HepG2 (cell line): ENCODE data around the gene FSCN2. TPM values are rescaled to one million over a fixed set of nuclear protein-coding genes. Genes with fewer than 3 reads are reported as not detected.

Source experiments
- AKAP8 ChIP-seq: sonication (generic); formaldehyde crosslinking; IDR thresholded peaks from 2 replicates; pipeline ENCODE4 v1.5.1; 2020; ENCODE audit warnings: mild to moderate bottlenecking, missing genetic modification reagents
- ARHGAP35 ChIP-seq: sonication (generic); formaldehyde crosslinking; IDR thresholded peaks from 2 replicates; pipeline ENCODE4 v1.9.0; 2022; ENCODE audit warnings: mild to moderate bottlenecking, inconsistent platforms, moderate library complexity, missing genetic modification reagents, borderline replicate concordance
- ATM ChIP-seq: fragments of 450-650 bp; IDR thresholded peaks from 2 replicates; pipeline ENCODE4 v1.7.1; 2017; ENCODE audit warnings: mild to moderate bottlenecking, borderline replicate concordance
- ESRRA ChIP-seq: sonication (generic); formaldehyde crosslinking; IDR thresholded peaks from 2 replicates; pipeline ENCODE4 v1.5.1; 2020; ENCODE audit warnings: mild to moderate bottlenecking, low read depth, missing genetic modification reagents
- ETV6 ChIP-seq: sonication (generic); formaldehyde crosslinking; conservative IDR thresholded peaks from 2 replicates; pipeline ENCODE4 v1.4.0; 2020; ENCODE audit warnings: missing genetic modification reagents
- NFE2 ChIP-seq: sonication (generic); formaldehyde crosslinking; IDR thresholded peaks from 2 replicates; pipeline ENCODE4 v1.4.0; 2020; ENCODE audit warnings: missing genetic modification reagents
- POLR2AphosphoS5 ChIP-seq: IDR thresholded peaks from 2 replicates; pipeline ENCODE4 v1.6.1; 2012; ENCODE audit warnings: low read depth, low read length
- PRDM15 ChIP-seq: sonication (generic); formaldehyde crosslinking; IDR thresholded peaks from 2 replicates; pipeline ENCODE4 v1.4.0; 2020; ENCODE audit warnings: missing genetic modification reagents
- YEATS2 ChIP-seq: sonication (generic); formaldehyde crosslinking; IDR thresholded peaks from 2 replicates; pipeline ENCODE4 v1.4.0; 2020; ENCODE audit warnings: missing genetic modification reagents, borderline replicate concordance
- ZFP37 ChIP-seq: sonication (generic); formaldehyde crosslinking; IDR thresholded peaks from 2 replicates; pipeline ENCODE4 v1.4.0; 2020; ENCODE audit warnings: missing genetic modification reagents, borderline replicate concordance
- ZMYM4 ChIP-seq: sonication (generic); formaldehyde crosslinking; IDR thresholded peaks from 2 replicates; pipeline ENCODE4 v1.8.1; 2023; ENCODE audit warnings: mild to moderate bottlenecking, missing genetic modification reagents
- ZNF18 ChIP-seq: sonication (generic); formaldehyde crosslinking; IDR thresholded peaks from 2 replicates; pipeline ENCODE4 v1.8.0; 2022; ENCODE audit warnings: mild to moderate bottlenecking, missing genetic modification reagents; ENCODE audit not compliant: insufficient replicate concordance
- ZNF234 ChIP-seq: sonication (generic); formaldehyde crosslinking; conservative IDR thresholded peaks from 2 replicates; pipeline ENCODE4 v1.5.1; 2020; ENCODE audit warnings: mild to moderate bottlenecking, missing genetic modification reagents
- ZNF30 ChIP-seq: sonication (generic); formaldehyde crosslinking; IDR thresholded peaks from 2 replicates; pipeline ENCODE4 v1.5.0; 2020; ENCODE audit warnings: mild to moderate bottlenecking, missing genetic modification reagents
- ZNF563 ChIP-seq: sonication (generic); formaldehyde crosslinking; IDR thresholded peaks from 2 replicates; pipeline ENCODE4 v1.8.0; 2022; ENCODE audit warnings: mild to moderate bottlenecking, moderate library complexity, missing genetic modification reagents
- ZNF777 ChIP-seq: sonication (generic); formaldehyde crosslinking; IDR thresholded peaks from 2 replicates; pipeline ENCODE4 v1.4.0; 2020; ENCODE audit warnings: missing genetic modification reagents
- polyA plus RNA-seq, 8 experiments: library from polyadenylated mRNA; depleted of rRNA in 3 of 8; stranded (reverse) in 7 of 8; unstranded in 1 of 8; fragments of >200 nt; fragmentation: Illumina TruSeq in 4 of 8; extraction: Trizol in 4 of 8; gene quantifications; 2 replicates each; pipeline versions ENCODE4 v1.2.1 to v1.2.3, GENCODE V29; 2011 to 2016; ENCODE audit warnings: low read depth in 4 of 8, missing spikeins in 1 of 8, mixed read lengths in 1 of 8; ENCODE audit not compliant: insufficient read depth in 1 of 8
- total RNA-seq, 5 experiments: library from RNA; depleted of rRNA; stranded (reverse); fragments of >200 nt; fragmentation: Illumina TruSeq; extraction: Trizol; gene quantifications; 2 replicates each; pipeline ENCODE4 v1.2.3, GENCODE V29; 2016; ENCODE audit warnings: low read depth in 1 of 5
- TF ChIP-seq, protein P1 (sequence below), 2 experiments: sonication (generic) in 1 of 2; formaldehyde crosslinking in 1 of 2; IDR thresholded peaks; 2 replicates each; pipeline versions ENCODE4 v1.5.1 to v1.6.1; 2011 to 2020; ENCODE audit warnings: borderline replicate concordance in 1 of 2, low read depth in 1 of 2, low read length in 1 of 2, mild to moderate bottlenecking in 1 of 2, missing genetic modification reagents in 1 of 2, moderate library complexity in 1 of 2
- TF ChIP-seq, protein P2 (sequence below): IDR thresholded peaks from 2 replicates; pipeline ENCODE4 v1.6.1; 2016; ENCODE audit warnings: low read depth, control low read depth

The FSCN2 gene
- total and polyA plus RNA-seq, 2 of the 13 experiments (the other 11 are each of a cell fraction or from before 2014, with no cell fraction given) = 0.09 TPM; not detected in 1

GRCh38 chr17:81487487-81488275 is 40.5 kb upstream of the FSCN2 start (continued):
- TF ChIP-seq PRDM15 (CRISPR knock-in tag) (peak; percentile 52; the same call in 1 of the 2 replicates), ATM (no peak), ZNF18 (CRISPR knock-in tag) (peak; percentile 78), ZNF777 (peak; percentile 66; the same call in 1 of the 2 replicates), ZMYM4 (CRISPR knock-in tag) (peak; percentile 51; the same call in 1 of the 2 replicates), AKAP8 (no peak; the same call in 1 of the 2 replicates), ZNF234 (CRISPR knock-in tag) (no peak), ESRRA (CRISPR knock-in tag) (0 out of 2 replicates have a peak, but pooled peaks have one; percentile 29), ETV6 (0 out of 2 replicates have a peak, but pooled peaks have one; percentile 17), ZFP37 (CRISPR knock-in tag) (peak; percentile 71; the same call in 1 of the 2 replicates), ARHGAP35 (CRISPR knock-in tag) (0 out of 2 replicates have a peak, but pooled peaks have one; percentile 25), NFE2 (no peak), YEATS2 (CRISPR knock-in tag) (no peak), ZNF30 (CRISPR knock-in tag) (peak; percentile 83), ZNF563 (CRISPR knock-in tag) (peak; percentile 79), POLR2AphosphoS5 (peak; percentile 76)
- TF ChIP-seq, protein P1, sequence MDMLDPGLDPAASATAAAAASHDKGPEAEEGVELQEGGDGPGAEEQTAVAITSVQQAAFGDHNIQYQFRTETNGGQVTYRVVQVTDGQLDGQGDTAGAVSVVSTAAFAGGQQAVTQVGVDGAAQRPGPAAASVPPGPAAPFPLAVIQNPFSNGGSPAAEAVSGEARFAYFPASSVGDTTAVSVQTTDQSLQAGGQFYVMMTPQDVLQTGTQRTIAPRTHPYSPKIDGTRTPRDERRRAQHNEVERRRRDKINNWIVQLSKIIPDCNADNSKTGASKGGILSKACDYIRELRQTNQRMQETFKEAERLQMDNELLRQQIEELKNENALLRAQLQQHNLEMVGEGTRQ (IDR thresholded peaks at IDR 0.05; ENCODE audit: low read depth, low read length) = no peak
- TF ChIP-seq, protein P1 (CRISPR knock-in tag; IDR thresholded peaks at IDR 0.05; ENCODE audit: borderline replicate concordance) = peak; percentile 19; the same call in 1 of the 2 replicates
- TF ChIP-seq, protein P2, sequence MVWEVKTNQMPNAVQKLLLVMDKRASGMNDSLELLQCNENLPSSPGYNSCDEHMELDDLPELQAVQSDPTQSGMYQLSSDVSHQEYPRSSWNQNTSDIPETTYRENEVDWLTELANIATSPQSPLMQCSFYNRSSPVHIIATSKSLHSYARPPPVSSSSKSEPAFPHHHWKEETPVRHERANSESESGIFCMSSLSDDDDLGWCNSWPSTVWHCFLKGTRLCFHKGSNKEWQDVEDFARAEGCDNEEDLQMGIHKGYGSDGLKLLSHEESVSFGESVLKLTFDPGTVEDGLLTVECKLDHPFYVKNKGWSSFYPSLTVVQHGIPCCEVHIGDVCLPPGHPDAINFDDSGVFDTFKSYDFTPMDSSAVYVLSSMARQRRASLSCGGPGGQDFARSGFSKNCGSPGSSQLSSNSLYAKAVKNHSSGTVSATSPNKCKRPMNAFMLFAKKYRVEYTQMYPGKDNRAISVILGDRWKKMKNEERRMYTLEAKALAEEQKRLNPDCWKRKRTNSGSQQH = 0 out of 2 replicates have a peak, but pooled peaks have one; percentile 38
